GM13977 (cell line): ENCODE results near the gene CHD6.

Source experiments
- DNase-seq: peaks from one replicate; pipeline ENCODE4 v3.0.0; 2012; ENCODE audit warnings: low spot score
- in situ Hi-C: fragments of 300-500 bp; cut with MboI; formaldehyde crosslinking; loops from one replicate; pipeline ENCODE4 v1.12.0; 2022; ENCODE audit warnings: low sequenced_read_pairs, low pct_unique_long_range_greater_than_20kb, mixed read lengths, inconsistent platforms; ENCODE audit not compliant: unreplicated experiment
- TF ChIP-seq, protein P1 (sequence below): IDR thresholded peaks from 2 replicates; pipeline ENCODE4 v1.5.1; 2012; ENCODE audit warnings: mild to moderate bottlenecking, control low read depth; ENCODE audit not compliant: insufficient read depth; ENCODE audit errors: extremely low read depth, missing control alignments

CHD6 gene

GRCh38 chr20:41436679-41437078 is 181.5 kb downstream of the CHD6 start:
- no peak for DNase-seq
- TF ChIP-seq, protein P1, sequence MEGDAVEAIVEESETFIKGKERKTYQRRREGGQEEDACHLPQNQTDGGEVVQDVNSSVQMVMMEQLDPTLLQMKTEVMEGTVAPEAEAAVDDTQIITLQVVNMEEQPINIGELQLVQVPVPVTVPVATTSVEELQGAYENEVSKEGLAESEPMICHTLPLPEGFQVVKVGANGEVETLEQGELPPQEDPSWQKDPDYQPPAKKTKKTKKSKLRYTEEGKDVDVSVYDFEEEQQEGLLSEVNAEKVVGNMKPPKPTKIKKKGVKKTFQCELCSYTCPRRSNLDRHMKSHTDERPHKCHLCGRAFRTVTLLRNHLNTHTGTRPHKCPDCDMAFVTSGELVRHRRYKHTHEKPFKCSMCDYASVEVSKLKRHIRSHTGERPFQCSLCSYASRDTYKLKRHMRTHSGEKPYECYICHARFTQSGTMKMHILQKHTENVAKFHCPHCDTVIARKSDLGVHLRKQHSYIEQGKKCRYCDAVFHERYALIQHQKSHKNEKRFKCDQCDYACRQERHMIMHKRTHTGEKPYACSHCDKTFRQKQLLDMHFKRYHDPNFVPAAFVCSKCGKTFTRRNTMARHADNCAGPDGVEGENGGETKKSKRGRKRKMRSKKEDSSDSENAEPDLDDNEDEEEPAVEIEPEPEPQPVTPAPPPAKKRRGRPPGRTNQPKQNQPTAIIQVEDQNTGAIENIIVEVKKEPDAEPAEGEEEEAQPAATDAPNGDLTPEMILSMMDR, result no peak
- in situ Hi-C loops, result no loop called here

DNA sequence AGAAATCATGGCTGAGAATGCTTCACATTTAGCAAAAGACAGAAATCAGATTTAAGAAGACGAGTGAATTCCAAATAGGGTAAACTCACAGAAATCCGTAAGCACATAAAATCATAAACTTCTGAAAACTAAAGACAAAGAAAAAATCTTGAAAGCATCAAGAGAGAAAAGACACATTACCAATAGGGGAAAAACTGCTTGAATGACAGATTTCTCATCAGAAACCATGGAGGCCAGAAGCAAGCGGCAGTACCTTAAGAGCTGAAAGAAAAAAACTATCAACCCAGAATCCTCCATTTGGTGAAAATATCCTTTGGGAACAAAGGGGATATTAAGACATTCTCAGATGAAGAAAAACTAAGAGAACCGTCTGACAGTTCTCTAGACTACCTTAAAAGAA is 185.0 kb downstream of the CHD6 start:
- in situ Hi-C loops, result no loop called here
- TF ChIP-seq, protein P1, result no peak
- no peak for DNase-seq

DNA sequence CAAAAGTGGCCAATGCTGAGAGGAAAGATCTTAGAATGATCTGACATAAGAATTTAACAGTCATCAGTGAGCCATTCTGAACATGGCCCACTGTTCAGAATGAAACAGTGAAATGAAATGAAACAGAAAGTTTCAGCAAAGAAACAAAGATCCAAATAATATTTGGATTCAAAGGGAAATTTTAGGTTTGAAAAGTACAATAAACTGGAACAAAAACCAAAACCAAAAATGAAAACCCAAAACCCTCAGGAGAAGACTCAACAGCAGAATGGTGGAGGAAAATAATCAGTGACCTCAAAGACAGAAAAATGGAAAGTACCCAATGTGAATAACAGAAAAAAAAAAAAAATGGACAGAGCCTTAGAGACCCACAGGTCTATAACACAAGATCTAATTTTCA is 185.4 kb downstream of the CHD6 start:
- TF ChIP-seq, protein P1, result no peak
- in situ Hi-C loops, result no loop called here
- peak; percentile 41 for DNase-seq

DNA sequence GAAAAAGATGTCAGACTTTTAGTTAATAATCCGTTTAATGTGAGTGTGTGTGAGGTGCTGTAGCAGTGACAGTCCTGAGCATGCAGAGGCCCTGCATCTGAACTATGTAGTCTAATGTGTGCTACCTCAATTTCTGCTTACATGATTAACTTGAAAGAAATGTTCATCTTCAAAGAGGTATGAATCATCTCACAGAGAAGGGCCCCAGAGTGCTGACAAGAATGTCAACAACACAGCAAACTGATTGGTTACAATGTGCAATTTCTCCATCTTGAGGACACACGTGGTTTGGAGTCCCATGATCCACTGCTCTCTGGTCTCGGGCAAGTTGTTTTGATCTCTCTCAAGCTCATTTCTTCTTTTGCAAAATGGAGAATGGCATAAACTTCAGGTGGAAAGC is 189.9 kb downstream of the CHD6 start:
- in situ Hi-C loops, result no loop called here
- DNase-seq, result no peak
- TF ChIP-seq, protein P1, result no peak

DNA sequence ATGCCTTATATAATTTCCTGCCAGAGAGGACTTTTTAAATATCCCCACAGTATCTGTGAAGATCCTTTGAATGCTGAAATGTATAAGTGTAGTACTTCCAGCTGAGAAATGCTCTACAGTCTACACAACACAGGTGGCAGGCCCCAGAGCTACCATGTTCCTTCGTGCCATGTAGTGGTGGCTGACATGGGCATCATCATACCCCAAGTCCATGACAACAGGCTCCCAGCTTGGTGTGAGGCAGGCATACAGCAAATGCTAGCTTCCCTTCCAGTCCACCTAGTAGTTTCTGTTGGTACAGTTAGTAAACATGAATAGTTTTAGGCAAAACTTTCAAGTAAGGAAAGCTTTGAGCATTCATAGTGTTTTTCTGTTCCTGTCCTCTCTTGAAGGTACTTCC is 190.3 kb downstream of the CHD6 start:
- no peak for DNase-seq
- in situ Hi-C loops, result no loop called here
- TF ChIP-seq, protein P1, result no peak

DNA sequence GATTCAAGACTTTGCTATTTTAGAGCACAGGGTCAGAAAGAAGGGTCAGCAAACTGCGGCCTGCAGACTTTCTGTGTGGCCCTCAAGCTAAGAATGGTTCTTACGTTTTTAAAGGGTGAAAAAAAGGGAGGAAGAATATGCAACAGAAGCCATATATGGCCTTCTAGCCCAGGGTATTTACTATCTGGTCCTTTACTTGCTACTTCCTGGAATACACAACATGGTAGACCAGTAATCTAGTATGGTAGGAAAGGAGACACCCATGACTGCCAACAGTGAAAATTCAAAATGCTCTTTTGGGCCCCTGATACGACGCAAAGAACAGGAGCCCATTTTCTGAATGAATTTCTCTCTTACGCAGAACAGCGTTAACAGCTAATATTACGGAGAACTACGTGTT is 191.2 kb downstream of the CHD6 start:
- TF ChIP-seq, protein P1, result no peak
- no peak for DNase-seq
- in situ Hi-C loops, result no loop called here

GRCh38 chr20:41426086-41426830 is 191.9 kb downstream of the CHD6 start:
- TF ChIP-seq, protein P1, result no peak
- DNase-seq, result no peak
- in situ Hi-C loops, result no loop called here
